ENCODE results near the gene ARHGAP15. TPM values are rescaled to one million over a fixed set of nuclear protein-coding genes. Genes with fewer than 3 reads are reported as not detected.

Gene ARHGAP15
- total and polyA plus RNA-seq, 8 donors, result 0.69 to 5.2 (median 1.5) TPM

DNA sequence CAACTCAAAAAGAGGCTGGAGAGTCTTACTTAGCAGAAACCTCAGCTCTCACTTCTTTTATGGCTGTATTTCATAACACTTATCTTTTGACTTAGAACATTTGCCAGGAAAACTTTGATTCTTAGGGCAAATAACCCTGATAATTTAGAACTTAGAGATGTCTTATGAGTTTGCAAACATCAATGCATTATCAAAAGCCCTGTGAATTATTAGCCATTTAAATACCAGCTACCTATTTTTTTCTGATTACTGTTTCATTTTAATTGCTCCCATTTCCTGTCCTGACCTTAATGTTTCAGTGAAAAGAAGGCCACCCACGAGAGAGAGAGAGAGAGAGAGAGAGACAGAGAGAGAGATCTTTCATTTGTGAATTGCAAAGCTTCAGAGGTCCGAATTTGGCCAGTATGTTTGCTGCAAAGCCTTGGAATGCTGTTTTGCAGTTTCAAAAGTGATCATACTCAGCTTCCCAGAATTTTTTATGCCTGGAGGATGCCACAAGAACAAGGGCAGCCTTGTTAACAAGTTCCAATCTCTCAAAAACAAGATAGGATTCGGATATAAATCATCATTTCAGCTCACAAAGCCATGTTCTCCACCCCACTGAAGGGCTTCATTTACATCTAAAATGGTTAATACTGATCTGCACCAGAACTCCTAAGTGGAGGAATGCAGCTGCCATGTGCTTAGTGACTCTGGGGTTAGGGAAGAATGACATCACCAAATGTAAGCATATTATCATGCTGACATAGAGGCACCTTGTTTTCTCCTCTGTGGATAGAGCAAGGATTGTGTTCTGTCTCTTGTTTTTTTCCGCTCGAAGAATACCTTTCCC is 478.2 kb downstream of the ARHGAP15 start:
- Histone ChIP-seq H3K4me3 (no peak overlapping the region), H3K4me1 (peaks cover 0 to 3% (median 0%) of the 10 kb centered on the region in 3 donors), H3K9me3 (no peaks in the 10 kb centered on the region), H3K36me3 (no peaks in the 10 kb centered on the region), H3K27ac (no peak overlapping the region), H3K27me3 (peaks cover 0 to 4% (median 0%) of the 10 kb centered on the region in 4 donors)
- 35 to 43% methylated on average over 5 of the region's 5 CpGs for WGBS, 2 donors
- intact Hi-C loops (cut with DNase I), result no loop called here
- TF ChIP-seq, protein P1, sequence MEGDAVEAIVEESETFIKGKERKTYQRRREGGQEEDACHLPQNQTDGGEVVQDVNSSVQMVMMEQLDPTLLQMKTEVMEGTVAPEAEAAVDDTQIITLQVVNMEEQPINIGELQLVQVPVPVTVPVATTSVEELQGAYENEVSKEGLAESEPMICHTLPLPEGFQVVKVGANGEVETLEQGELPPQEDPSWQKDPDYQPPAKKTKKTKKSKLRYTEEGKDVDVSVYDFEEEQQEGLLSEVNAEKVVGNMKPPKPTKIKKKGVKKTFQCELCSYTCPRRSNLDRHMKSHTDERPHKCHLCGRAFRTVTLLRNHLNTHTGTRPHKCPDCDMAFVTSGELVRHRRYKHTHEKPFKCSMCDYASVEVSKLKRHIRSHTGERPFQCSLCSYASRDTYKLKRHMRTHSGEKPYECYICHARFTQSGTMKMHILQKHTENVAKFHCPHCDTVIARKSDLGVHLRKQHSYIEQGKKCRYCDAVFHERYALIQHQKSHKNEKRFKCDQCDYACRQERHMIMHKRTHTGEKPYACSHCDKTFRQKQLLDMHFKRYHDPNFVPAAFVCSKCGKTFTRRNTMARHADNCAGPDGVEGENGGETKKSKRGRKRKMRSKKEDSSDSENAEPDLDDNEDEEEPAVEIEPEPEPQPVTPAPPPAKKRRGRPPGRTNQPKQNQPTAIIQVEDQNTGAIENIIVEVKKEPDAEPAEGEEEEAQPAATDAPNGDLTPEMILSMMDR (IDR thresholded peaks at IDR 0.05), result no peak
- FAIRE-seq (no peak), ATAC-seq (no peak), DNase-seq (no peak)

- TF ChIP-seq, protein P1 (IDR thresholded peaks at IDR 0.05), result no peak
- intact Hi-C loops (cut with DNase I), result no loop called here
- no peak for FAIRE-seq
- Histone ChIP-seq H3K4me1 (peaks cover 0 to 3% (median 0%) of the 10 kb centered on the region in 3 donors), H3K27ac (no peak overlapping the region), H3K4me3 (no peak overlapping the region), H3K27me3 (peaks cover 0 to 4% (median 0%) of the 10 kb centered on the region in 4 donors), H3K36me3 (no peaks in the 10 kb centered on the region), H3K9me3 (no peaks in the 10 kb centered on the region)
- DNase-seq, result no peak
- ATAC-seq, result no peak
- 71 to 83% methylated on average over 3 of the region's 3 CpGs for WGBS, 2 donors
Observed at GRCh38 chr2:143608063-143608423, 478.8 kb downstream of the ARHGAP15 start.

DNA sequence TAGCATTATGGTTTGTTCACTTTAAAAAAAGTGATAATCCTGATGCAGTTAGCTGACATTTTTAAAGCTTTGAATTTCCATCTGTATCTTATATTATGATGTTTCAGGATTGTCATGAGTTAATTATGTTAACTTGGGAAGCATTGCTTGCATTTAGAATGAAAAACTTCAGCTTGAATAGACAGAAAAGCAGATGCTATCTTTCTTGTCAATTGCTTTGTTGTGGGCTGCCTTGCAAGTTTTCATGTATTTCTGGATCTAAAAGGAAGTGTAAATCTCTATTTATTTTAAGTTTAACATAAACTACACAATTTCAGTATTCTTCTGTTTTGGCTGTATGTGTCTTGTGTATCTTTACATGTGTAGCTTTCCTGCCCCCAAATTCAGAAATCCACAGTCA is 479.5 kb downstream of the ARHGAP15 start:
- H3K27ac ChIP-seq, result no peak overlapping the region
- DNase-seq (no peak), FAIRE-seq (no peak), ATAC-seq (no peak)
- intact Hi-C loops (cut with DNase I), result no loop called here
- peaks cover 0 to 3% (median 0%) of the 10 kb centered on the region in 3 donors for H3K4me1 ChIP-seq
- H3K36me3 ChIP-seq, result no peaks in the 10 kb centered on the region
- TF ChIP-seq, protein P1 (IDR thresholded peaks at IDR 0.05), result no peak
- no peaks in the 10 kb centered on the region for H3K9me3 ChIP-seq
- peaks cover 0 to 4% (median 0%) of the 10 kb centered on the region in 4 donors for H3K27me3 ChIP-seq
- H3K4me3 ChIP-seq, result no peak overlapping the region

- WGBS, 2 donors, result 73 to 79% methylated on average over 4 of the region's 4 CpGs
- Histone ChIP-seq H3K9me3 (no peaks in the 10 kb centered on the region), H3K36me3 (no peaks in the 10 kb centered on the region), H3K4me1 (peaks cover 0 to 3% (median 0%) of the 10 kb centered on the region in 3 donors), H3K27ac (no peak overlapping the region), H3K4me3 (no peak overlapping the region), H3K27me3 (no peaks in the 10 kb centered on the region)
- TF ChIP-seq, protein P1 (IDR thresholded peaks at IDR 0.05), result no peak
- intact Hi-C loops (cut with DNase I), result no loop called here
- DNase-seq (no peak), FAIRE-seq (no peak), ATAC-seq (no peak)
Observed at GRCh38 chr2:143611336-143611735, 482.1 kb downstream of the ARHGAP15 start.

DNA sequence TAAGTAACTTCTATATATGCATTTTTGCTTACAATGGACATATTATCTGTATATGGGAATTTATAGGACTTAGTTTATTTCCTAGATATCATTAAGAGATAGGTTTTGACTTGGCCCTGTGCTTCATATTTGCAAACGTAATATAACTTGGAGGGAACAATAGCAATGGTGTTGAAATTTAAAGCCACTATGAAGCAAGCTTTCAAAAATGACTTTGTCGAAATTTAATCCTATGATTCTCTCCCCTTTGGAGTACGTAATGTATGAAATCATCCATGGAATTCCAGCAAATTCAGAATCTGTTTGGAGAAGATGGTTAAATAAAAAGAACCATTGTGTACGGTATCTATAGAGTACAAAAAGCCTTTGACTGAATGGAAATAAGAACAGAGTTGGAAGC is 486.3 kb downstream of the ARHGAP15 start:
- DNase-seq, result no peak
- no peak for FAIRE-seq
- Histone ChIP-seq H3K4me1 (no peaks in the 10 kb centered on the region), H3K27me3 (no peaks in the 10 kb centered on the region), H3K9me3 (no peaks in the 10 kb centered on the region), H3K36me3 (no peaks in the 10 kb centered on the region), H3K4me3 (no peak overlapping the region), H3K27ac (no peak overlapping the region)
- TF ChIP-seq, protein P1 (IDR thresholded peaks at IDR 0.05), result no peak
- no peak for ATAC-seq
- intact Hi-C loops (cut with DNase I), result no loop called here
- 74 to 78% methylated on average over 4 of the region's 4 CpGs for WGBS, 2 donors
